ENCODE data around the gene FER.

Gene FER

GRCh38 chr5:109231331-109231730 lies 483.6 kb downstream of the FER start:
- Mint-ChIP-seq H3K9me3 (peaks cover 10% of the 10 kb centered on the region), H3K4me1 (no peaks in the 10 kb centered on the region), H3K27ac (no peak overlapping the region), H3K36me3 (ENCODE audit: low read depth) (no peaks in the 10 kb centered on the region), H3K4me3 (no peak overlapping the region), H3K27me3 (ENCODE audit: low read depth) (no peaks in the 10 kb centered on the region)
- no peak for TF ChIP-seq CTCF (IDR thresholded peaks at IDR 0.05; ENCODE audit: unreplicated experiment in 3 of 3)

- Mint-ChIP-seq H3K36me3 (ENCODE audit: low read depth) (peaks cover 4% of the 10 kb centered on the region), H3K27me3 (ENCODE audit: low read depth) (no peaks in the 10 kb centered on the region), H3K27ac (no peak overlapping the region), H3K4me1 (no peaks in the 10 kb centered on the region), H3K4me3 (no peak overlapping the region), H3K9me3 (peaks cover 11% of the 10 kb centered on the region)
- TF ChIP-seq CTCF (IDR thresholded peaks at IDR 0.05; ENCODE audit: unreplicated experiment in 3 of 3) = no peak
These were observed 486.7 kb downstream of the FER start for GRCh38 chr5:109234381-109234780.

GRCh38 chr5:109239456-109239855 lies 491.8 kb downstream of the FER start:
- H3K4me3 Mint-ChIP-seq = no peak overlapping the region
- H3K36me3 Mint-ChIP-seq (ENCODE audit: low read depth) = peaks cover 4% of the 10 kb centered on the region
- H3K9me3 Mint-ChIP-seq = peaks cover 13% of the 10 kb centered on the region
- H3K27ac Mint-ChIP-seq = no peak overlapping the region
- no peak for TF ChIP-seq CTCF (IDR thresholded peaks at IDR 0.05; ENCODE audit: unreplicated experiment in 3 of 3)
- no peaks in the 10 kb centered on the region for H3K4me1 Mint-ChIP-seq
- no peaks in the 10 kb centered on the region for H3K27me3 Mint-ChIP-seq (ENCODE audit: low read depth)

GRCh38 chr5:109242518-109242917 lies 494.8 kb downstream of the FER start:
- Mint-ChIP-seq H3K4me1 (no peaks in the 10 kb centered on the region), H3K27ac (no peak overlapping the region), H3K27me3 (ENCODE audit: low read depth) (no peaks in the 10 kb centered on the region), H3K9me3 (peaks cover 15% of the 10 kb centered on the region), H3K4me3 (no peak overlapping the region), H3K36me3 (ENCODE audit: low read depth) (peaks cover 2% of the 10 kb centered on the region)
- TF ChIP-seq CTCF (IDR thresholded peaks at IDR 0.05; ENCODE audit: unreplicated experiment in 3 of 3) = no peak

- Mint-ChIP-seq H3K9me3 (peaks cover 15% of the 10 kb centered on the region), H3K27ac (no peak overlapping the region), H3K27me3 (ENCODE audit: low read depth) (no peaks in the 10 kb centered on the region), H3K36me3 (ENCODE audit: low read depth) (no peaks in the 10 kb centered on the region), H3K4me3 (no peak overlapping the region), H3K4me1 (no peaks in the 10 kb centered on the region)
- TF ChIP-seq CTCF (IDR thresholded peaks at IDR 0.05; ENCODE audit: unreplicated experiment in 3 of 3) = no peak
These were observed 498.7 kb downstream of the FER start for GRCh38 chr5:109246395-109246794.
